NCI-H2196 treated with DMSO at 0.1 percent for 48 hours (cell line): ENCODE results near the gene PPP4R1.

Source experiments
- DNase-seq: peaks from one replicate; lab custom pipeline; 2025; ENCODE audit not compliant: unreplicated experiment; lab: John Stamatoyannopoulos, UW

PPP4R1 gene

GRCh38 chr18:9594823-9595596 is 19.3 kb downstream of the PPP4R1 start:
- no peak for DNase-seq

- no peak for DNase-seq
Observed at GRCh38 chr18:9587924-9588323, 26.4 kb downstream of the PPP4R1 start.

DNA sequence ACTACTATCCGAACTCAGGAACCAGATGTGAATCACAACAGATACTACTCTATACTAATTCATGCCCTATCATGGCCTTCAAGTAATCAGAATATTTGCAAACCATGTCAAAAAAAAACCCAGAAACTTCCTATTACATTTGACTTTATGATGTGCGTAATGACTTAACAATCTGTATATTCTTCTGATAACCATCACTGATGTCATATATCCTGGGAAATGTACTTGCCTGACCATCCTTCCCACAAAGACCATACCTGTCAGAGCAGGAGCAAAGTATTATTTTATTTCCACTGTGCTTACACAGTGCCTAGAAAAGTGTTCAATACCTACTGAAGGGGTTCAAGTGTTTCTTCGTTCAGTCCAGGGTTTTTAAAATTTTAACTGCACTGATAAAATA is 27.5 kb downstream of the PPP4R1 start:
- DNase-seq: no peak

DNA sequence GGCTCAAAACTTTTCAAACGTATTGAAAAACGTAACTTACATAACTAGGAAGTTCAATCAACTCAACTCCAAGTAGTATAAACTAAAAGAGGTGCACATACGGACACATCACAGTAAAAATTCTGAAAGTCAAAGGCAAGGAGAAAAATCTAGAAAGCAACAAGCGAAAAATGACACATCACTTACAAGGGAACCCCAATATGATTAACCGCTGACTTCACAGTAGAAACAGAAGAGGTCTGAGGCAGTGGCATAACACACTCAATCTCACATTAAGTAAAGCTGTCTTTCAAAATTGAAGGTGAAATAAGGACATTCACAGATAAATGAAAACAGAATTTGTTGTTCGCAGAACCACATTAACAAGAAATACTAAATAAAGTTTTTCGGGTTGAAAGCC is 32.7 kb downstream of the PPP4R1 start:
- no peak for DNase-seq

GRCh38 chr18:9578306-9578705 is 36.1 kb downstream of the PPP4R1 start:
- DNase-seq: no peak

GRCh38 chr18:9577361-9577760 is 37.0 kb downstream of the PPP4R1 start:
- DNase-seq: no peak

GRCh38 chr18:9575558-9575957 is 38.8 kb downstream of the PPP4R1 start:
- DNase-seq: peak; percentile 59

DNA sequence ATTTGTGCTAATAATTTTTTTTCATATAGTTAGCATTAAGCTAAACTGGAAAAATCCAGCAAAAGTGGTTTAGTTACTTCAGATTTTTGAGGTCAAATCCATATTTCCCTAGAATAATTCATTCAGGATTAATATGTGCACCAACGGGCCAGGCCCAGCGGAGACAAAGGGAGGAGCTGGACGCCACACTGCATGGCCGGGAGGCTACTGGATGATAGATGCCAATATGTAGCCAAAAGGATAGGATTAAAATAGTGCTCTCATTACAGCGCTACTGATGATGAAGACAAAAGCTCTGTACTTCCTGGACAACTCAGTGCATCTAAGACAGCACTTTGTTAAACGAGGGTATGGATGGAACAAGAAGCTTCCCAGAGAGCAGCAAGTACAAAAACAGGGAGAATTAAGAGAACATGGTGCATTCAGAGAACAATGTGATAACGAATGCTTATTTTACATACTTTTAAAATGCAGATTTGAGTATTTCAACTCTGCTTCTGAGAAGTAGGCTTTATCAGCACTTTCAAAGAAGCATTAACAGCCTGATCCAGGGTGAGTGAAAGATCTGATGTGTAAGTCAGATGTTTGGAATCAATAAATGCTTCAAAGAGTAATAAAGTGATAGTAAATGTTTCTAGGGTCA is 39.8 kb downstream of the PPP4R1 start:
- no peak for DNase-seq

GRCh38 chr18:9571546-9571945 is 42.8 kb downstream of the PPP4R1 start:
- no peak for DNase-seq

GRCh38 chr18:9570255-9570654 is 44.1 kb downstream of the PPP4R1 start:
- no peak for DNase-seq

GRCh38 chr18:9569178-9569577 is 45.2 kb downstream of the PPP4R1 start:
- DNase-seq: no peak

DNA sequence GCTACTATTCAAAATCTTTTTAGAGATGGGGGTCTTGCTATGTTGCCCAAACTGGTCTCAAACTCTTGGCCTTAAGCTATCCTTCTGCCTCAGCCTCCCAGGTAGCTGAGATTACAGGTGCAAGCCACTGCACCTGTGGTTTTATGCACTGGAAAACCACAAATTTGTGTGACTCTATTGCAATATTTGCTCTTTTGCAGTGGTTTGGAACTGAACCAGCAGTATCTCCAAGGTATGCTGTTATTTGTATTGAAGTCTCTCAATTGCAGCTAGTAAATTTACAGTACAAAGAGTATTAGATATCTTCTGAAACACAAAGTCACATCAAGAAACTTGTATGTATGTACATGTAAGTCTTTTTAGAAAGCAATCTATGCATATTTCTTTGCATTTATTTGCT is 46.2 kb downstream of the PPP4R1 start:
- no peak for DNase-seq

DNA sequence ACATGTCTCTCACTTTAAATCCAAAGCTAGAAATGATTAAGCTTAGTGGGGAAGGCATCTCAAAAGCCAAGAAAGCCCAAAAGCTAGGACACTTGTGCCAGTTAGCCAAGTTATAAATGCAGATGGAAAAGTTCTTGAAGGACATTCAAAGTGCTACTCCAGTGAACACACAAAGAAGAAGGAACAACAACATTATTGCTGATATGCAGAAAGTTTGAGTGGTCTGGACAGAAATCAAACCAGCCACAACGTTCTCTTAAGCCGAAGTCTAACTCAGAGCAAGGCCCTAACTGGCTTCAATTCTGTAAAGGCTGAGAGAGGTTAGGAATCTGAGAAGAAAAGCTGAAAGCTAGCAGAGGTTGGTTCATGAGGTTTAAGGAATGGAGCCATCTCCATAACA is 49.0 kb downstream of the PPP4R1 start:
- no peak for DNase-seq

DNA sequence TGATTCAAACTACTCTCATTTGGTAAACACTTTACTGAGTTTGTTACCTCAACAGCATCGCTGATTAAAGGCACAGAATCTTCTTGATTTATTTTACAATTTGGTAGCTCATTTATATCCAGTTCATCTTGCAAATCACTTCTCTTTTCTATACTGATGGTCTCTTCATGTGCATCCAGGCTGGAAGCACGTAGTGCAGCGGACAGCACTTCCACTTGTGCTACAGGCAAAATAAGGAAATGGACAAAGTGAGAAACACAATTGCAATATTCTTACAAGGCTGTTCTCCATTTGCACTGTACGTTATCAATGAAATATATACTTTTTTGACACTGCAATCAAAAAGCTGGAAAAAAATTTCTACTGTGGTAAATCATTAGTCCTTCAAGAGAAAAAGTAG is 51.0 kb downstream of the PPP4R1 start:
- DNase-seq: no peak

DNA sequence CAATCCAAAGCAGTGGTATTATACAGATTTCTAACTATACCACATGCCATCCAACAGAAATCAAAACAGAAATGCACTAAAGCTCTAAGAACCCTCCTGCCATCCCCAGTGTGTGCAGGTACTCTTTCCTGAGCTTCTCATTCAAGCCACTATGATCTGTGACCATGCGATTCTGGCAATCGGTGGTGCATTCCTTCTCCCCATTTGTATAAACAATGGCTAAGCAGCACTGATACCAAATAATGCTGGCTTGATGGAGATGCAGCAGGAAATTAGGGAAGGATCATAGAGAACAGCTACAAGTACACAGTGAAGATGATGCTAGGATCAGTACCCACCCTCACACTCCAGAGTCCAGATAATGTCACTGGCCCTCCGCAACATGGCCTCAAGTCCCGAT is 51.8 kb downstream of the PPP4R1 start:
- DNase-seq: no peak

GRCh38 chr18:9561759-9562158 is 52.6 kb downstream of the PPP4R1 start:
- no peak for DNase-seq

DNA sequence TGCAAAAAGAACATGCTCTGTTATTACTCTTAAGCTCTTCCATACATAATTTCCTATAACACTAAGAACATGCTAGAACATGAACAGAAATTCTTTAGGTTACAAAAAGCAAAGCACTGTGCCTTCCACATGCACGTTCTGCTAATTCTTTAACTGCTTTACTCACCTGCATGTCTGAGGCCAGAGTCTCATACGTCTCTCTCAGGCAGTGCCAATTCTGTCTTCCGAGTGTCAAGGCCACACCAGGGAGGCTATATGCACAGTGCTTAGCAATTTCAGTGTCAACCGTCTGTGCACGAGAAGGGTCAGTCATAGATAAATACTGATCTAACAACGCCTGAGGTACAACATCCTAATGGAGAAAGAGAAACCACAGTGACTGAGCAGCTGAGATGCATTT is 55.1 kb downstream of the PPP4R1 start:
- no peak for DNase-seq

DNA sequence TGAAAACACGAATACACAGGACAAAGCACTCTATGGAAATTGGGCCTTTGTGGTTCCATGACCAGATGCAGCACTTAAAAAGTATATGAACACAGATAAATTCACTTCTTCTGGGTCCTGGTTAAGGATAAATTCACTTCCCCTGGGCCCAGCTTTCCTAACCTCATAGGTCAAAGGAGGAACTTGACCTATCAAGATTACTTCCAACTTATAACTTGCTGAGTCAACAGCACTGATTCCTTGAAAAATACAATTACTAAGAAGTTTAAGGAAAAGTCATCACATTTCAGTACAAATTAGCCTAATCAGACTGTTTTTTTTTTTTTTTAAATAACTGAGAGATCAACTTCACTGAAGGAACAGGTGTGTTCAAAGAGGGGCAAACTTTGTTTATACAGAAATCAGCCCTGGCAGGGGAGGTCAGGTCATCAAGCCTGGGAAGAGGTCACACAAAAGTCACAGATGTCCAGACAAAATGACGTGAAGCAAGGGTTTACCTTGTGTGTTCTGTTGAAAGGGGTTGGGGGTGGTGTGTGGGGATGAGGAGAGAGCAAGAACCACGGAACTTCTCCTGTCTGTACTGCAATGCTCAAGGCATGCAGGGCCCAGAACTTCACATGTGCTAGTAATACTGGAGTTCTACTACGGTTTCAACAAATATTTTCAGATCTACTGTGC is 55.8 kb downstream of the PPP4R1 start:
- DNase-seq: no peak

DNA sequence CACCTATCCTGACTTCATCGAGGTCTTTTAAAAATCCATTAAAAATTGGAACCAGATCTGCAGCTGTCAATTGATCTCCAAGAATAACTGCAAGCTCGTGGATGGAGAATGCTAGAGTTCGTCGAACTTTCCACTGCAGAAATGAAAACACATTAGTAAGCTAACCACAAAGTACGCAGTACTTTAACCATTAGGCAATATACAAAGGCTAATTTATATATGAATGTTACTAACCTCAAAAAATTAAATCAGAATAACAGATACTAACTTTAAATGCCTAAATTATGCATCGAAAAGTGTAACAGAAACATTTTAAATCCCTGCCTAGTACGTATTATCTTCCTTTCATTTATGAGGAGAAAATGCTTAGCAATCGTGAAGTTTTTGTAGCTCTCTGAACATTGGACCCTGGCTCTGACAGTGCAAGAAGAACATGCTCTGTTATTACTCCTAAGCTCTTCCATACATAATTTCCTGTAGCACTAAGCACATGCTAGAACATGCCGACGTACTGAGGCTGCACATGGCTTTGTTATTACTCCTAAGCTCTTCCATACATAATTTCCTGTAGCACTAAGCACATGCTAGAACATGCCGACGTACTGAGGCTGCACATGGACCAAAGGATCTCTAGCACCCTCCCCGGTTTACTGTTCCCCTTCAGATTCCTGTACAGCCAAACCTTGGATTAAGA is 57.0 kb downstream of the PPP4R1 start:
- no peak for DNase-seq

- DNase-seq: no peak
Observed at GRCh38 chr18:9552616-9553015, 61.7 kb downstream of the PPP4R1 start.

DNA sequence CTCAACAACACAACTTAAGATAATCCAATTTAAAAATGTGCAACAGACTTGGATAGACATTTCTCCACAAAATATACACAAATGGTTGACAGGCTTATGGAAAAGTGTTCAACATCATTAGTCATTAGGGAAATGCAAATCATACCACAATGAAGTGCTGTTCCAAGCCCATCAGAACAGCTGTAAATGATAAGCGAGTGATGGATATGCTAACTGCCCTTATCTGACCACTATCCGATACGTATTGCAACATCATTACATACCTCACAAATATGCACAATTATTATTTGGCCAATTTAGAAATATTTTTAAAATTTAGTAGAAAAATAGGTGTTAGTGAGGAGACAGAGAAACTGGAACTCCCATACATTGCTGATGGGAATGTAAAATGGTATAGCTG is 62.2 kb downstream of the PPP4R1 start:
- no peak for DNase-seq

- no peak for DNase-seq
Observed at GRCh38 chr18:9550429-9550828, 63.9 kb downstream of the PPP4R1 start.
